ENCODE data around the gene NBL1.

Gene NBL1

DNA sequence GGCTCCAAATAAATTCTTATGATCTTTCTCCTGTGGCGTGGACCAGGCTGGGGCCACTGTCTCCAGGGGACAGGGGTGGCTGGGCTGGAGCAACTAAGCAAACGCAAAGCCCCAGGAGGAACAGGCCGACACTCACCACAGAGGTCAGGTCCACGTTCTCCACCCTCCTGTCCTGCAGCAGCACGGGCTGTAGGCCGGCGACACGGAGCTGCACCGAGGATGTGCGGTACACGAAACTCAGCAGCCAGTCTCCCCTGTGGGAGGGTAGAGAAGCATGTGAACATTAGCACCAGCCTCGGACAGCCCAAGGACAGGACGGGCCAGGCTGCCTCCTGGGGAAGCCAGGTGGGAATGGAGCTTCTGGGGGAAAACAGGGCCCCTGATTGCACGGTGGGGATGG, 50.2 kb downstream of the NBL1 start:
- H3K4me3 ChIP-seq: no peak overlapping the region

DNA sequence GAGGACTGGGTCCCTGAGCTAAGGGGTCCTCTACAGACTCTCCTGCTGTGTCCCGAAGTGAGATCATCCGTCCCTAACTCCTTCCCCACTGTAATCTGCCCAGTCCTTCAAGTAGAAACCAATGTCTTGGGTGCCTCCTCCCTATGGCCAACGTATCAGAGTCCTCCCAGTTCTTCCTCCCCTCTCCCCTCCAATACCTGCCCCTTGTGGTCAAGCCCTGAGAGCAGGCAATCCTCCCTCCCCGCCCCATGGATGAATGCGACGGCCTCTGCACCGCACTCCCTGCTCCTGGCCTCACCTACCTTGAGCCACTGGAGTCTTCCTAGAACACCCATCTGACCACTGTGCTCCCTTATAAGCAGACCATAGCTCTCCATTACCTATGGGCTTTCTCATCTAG, 51.7 kb downstream of the NBL1 start:
- Histone ChIP-seq H3K36me3 (peaks cover 15 to 60% (median 44%) of the 10 kb centered on the region in 11 experiments; a peak in 20 of 22 replicates), H3K4me1 (no peaks in the 10 kb centered on the region), H3K9me3 (replicated peaks in 1 of 11) (peaks cover under 1 to 13% (median 11%) of the 10 kb centered on the region in 11 experiments; a peak in 17 of 22 replicates), H3K27ac (no peak overlapping the region), H4K20me1 (peaks cover 0 to 14% (median 0%) of the 10 kb centered on the region in 11 experiments; a peak in 2 of 22 replicates), H3K4me3 (no peak overlapping the region), H3K4me2 (no peak overlapping the region), H3K27me3 (no peaks in the 10 kb centered on the region), H3K9ac (no peak overlapping the region)
- TF ChIP-seq Cebpa-rat (IDR thresholded peaks at IDR 0.05): no peak

More for the DNA sequence above, 50.2 kb downstream of the NBL1 start:
- Histone ChIP-seq H3K9me3 (replicated peaks in 1 of 11) (peaks cover 15 to 28% (median 26%) of the 10 kb centered on the region in 11 experiments), H3K27me3 (no peaks in the 10 kb centered on the region), H3K27ac (no peak overlapping the region), H4K20me1 (peaks cover 0 to 14% (median 0%) of the 10 kb centered on the region in 11 experiments; a peak in 2 of 22 replicates), H3K4me2 (no peak overlapping the region), H3K9ac (no peak overlapping the region), H3K4me1 (no peaks in the 10 kb centered on the region), H3K36me3 (peaks cover 30 to 69% (median 56%) of the 10 kb centered on the region in 11 experiments)
- no peak for TF ChIP-seq Cebpa-rat (IDR thresholded peaks at IDR 0.05)

GRCh38 chr1:19696820-19697219, 52.7 kb downstream of the NBL1 start:
- Histone ChIP-seq H3K36me3 (peaks cover 5 to 51% (median 37%) of the 10 kb centered on the region in 11 experiments; a peak in 19 of 22 replicates), H3K4me1 (no peaks in the 10 kb centered on the region), H3K4me3 (no peak overlapping the region), H3K27me3 (no peaks in the 10 kb centered on the region), H3K4me2 (no peak overlapping the region), H3K9me3 (replicated peaks in 1 of 11) (peaks cover 0 to 3% (median under 1%) of the 10 kb centered on the region in 11 experiments; a peak in 5 of 22 replicates), H4K20me1 (peaks cover 0 to 14% (median 0%) of the 10 kb centered on the region in 11 experiments; a peak in 2 of 22 replicates), H3K9ac (no peak overlapping the region), H3K27ac (no peak overlapping the region)
- TF ChIP-seq Cebpa-rat (IDR thresholded peaks at IDR 0.05): no peak

DNA sequence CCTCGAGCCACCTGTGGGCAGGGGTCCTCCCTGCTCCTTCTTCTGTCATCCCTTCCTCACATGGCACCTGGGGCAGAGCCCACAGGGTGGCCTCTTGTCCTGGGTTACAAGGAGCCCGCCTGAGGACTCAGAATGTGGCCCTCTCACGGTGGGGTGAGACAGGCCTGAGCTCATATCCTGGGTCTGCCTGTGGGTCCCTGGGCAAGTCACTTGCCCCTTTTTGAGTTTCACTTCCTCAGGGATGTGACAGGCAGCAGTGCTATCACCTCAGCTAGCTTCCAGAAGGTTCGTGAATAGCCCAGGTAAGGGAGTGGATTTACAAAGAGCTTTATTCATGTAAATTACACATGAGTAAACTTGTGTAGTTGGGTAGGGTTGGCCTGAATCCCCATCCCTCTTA, 54.1 kb downstream of the NBL1 start:
- Histone ChIP-seq H3K27ac (no peak overlapping the region), H3K27me3 (no peaks in the 10 kb centered on the region), H3K4me3 (no peak overlapping the region), H3K9me3 (replicated peaks in 1 of 11) (no peaks in the 10 kb centered on the region), H3K9ac (no peak overlapping the region), H3K4me1 (no peaks in the 10 kb centered on the region), H3K36me3 (peaks cover 0 to 38% (median 28%) of the 10 kb centered on the region in 11 experiments; a peak in 11 of 22 replicates), H4K20me1 (peaks cover 0 to 14% (median 0%) of the 10 kb centered on the region in 11 experiments; a peak in 2 of 22 replicates), H3K4me2 (no peak overlapping the region)
- no peak for TF ChIP-seq Cebpa-rat (IDR thresholded peaks at IDR 0.05)

DNA sequence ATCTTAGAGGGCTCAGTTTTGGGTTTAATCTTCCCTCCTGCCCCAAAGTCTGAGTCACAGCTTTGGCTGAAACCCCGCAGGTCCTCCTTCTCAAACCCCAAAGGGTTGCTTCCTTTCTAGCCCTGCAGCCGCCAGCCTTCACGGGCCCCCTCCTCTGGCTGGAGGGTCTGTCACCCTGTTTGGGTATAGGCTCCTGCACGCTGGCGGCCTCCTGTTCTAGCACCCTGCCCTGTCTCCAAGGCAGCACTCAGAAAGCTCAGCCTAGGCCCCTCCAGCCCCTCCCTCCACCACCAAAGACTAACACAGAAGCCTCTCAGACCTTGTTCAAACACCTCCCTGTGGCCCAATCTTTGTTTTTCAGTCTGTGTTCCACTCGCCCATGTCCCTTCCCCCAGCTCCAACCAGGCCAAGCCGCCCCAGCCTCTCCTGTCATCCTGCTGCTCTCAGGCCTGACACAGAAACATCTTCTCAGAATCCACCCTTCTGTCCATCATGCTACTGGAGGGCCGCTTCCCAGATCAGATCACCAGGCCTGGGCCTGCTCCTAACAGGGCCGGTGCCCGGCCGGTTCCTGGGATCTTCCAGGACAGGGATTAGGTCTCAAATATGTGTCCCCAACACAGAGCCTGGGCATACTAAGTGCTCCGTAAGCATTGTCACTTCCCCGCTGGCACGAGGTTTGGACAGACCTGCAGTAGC, 56.1 kb downstream of the NBL1 start:
- no peak overlapping the region for H3K9ac ChIP-seq
- peaks cover 0 to 24% (median 16%) of the 10 kb centered on the region in 11 experiments; a peak in 11 of 22 replicates for H3K36me3 ChIP-seq
- peaks cover 3 to 9% (median 7%) of the 10 kb centered on the region in 10 experiments; a peak in 4 of 20 replicates for H3K4me1 ChIP-seq
- no peak overlapping the region for H3K4me3 ChIP-seq
- H3K27ac ChIP-seq: no peak overlapping the region
- H3K9me3 ChIP-seq (replicated peaks in 1 of 11): no peaks in the 10 kb centered on the region
- peaks cover 0 to 6% (median 0%) of the 10 kb centered on the region in 11 experiments; a peak in 2 of 22 replicates for H4K20me1 ChIP-seq
- no peak overlapping the region for H3K4me2 ChIP-seq
- no peaks in the 10 kb centered on the region for H3K27me3 ChIP-seq
- TF ChIP-seq Cebpa-rat (IDR thresholded peaks at IDR 0.05): no peak

GRCh38 chr1:19703280-19703679, 59.2 kb downstream of the NBL1 start:
- no peak overlapping the region for H3K9ac ChIP-seq
- H3K9me3 ChIP-seq (replicated peaks in 1 of 11): no peaks in the 10 kb centered on the region
- peaks cover 3 to 9% (median 7%) of the 10 kb centered on the region in 10 experiments; a peak in 4 of 20 replicates for H3K4me1 ChIP-seq
- no peak overlapping the region for H3K27ac ChIP-seq
- no peaks in the 10 kb centered on the region for H3K27me3 ChIP-seq
- peaks cover 0 to 6% (median 0%) of the 10 kb centered on the region in 11 experiments; a peak in 1 of 22 replicates for H4K20me1 ChIP-seq
- H3K4me3 ChIP-seq: no peak overlapping the region
- H3K36me3 ChIP-seq: peaks cover 0 to 20% (median 6%) of the 10 kb centered on the region in 11 experiments; a peak in 10 of 22 replicates
- no peak for TF ChIP-seq Cebpa-rat (IDR thresholded peaks at IDR 0.05)
- H3K4me2 ChIP-seq: no peak overlapping the region

DNA sequence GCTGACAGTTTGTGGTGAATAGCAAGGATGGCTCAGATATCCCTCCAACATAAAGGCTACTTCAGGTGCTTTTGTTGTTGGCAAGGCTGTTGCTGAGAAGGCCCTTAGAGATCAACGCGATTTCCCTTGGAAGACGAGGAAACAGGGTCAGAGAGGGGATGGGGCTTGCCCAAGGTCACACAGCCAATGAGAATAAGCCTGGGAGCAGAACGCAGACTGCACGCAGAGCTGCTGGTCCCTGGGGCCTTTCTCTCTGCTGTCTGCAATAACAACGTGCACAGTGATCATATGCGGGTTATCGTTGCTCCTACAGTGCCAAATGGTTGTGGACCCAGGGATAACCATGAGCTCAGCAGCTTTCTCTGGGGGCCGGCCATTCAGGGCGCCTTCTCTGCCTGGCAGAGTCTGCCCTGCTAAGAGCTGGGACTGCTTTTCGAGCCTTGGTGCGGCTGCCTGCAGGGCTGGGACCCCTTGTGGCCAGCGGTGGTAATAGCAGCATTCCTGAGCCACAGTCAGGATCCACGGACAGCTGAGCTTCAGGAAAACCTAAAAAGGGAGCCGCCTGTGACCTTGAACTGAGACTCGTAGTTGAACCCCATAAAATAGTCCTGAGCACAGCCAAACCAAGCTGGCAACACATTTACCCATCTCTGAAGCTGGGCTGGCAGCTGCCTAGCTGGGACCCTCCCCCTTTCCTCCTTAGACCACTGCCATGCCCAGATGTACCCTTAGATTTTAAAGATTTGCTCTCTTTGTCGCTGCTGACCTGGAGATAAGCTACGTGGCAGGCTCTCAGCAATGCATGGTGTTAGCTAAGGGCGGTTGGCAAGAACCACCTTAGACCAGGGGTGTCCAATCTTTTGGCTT, 60.4 kb downstream of the NBL1 start:
- H3K27me3 ChIP-seq: no peaks in the 10 kb centered on the region
- no peak overlapping the region for H3K4me3 ChIP-seq
- H3K4me2 ChIP-seq: peak overlapping the region in 3 of 11 experiments; percentile 2 to 9 (median 7); a peak in 3 of 22 replicates
- H3K9ac ChIP-seq: no peak overlapping the region
- H3K9me3 ChIP-seq (replicated peaks in 1 of 11): no peaks in the 10 kb centered on the region
- peaks cover 3 to 9% (median 7%) of the 10 kb centered on the region in 10 experiments; a peak in 4 of 20 replicates for H3K4me1 ChIP-seq
- no peak for TF ChIP-seq Cebpa-rat (IDR thresholded peaks at IDR 0.05)
- H4K20me1 ChIP-seq: peaks cover 0 to 6% (median 0%) of the 10 kb centered on the region in 11 experiments; a peak in 1 of 22 replicates
- peaks cover 0 to 20% (median 6%) of the 10 kb centered on the region in 11 experiments; a peak in 8 of 22 replicates for H3K36me3 ChIP-seq
- no peak overlapping the region for H3K27ac ChIP-seq

GRCh38 chr1:19705464-19705863, 61.4 kb downstream of the NBL1 start:
- Histone ChIP-seq H3K9me3 (replicated peaks in 1 of 11) (no peaks in the 10 kb centered on the region), H3K36me3 (peaks cover 0 to 11% (median 5%) of the 10 kb centered on the region in 11 experiments; a peak in 8 of 22 replicates), H3K9ac (no peak overlapping the region), H3K27ac (no peak overlapping the region), H3K27me3 (no peaks in the 10 kb centered on the region), H4K20me1 (peaks cover 0 to 6% (median 0%) of the 10 kb centered on the region in 11 experiments; a peak in 1 of 22 replicates), H3K4me3 (no peak overlapping the region), H3K4me1 (peaks cover 8 to 12% (median 9%) of the 10 kb centered on the region in 10 experiments; a peak in 19 of 20 replicates), H3K4me2 (no peak overlapping the region)
- no peak for TF ChIP-seq Cebpa-rat (IDR thresholded peaks at IDR 0.05)

All from BLaER1 treated with 17β-estradiol and CSF1 and Interleukin-3, amounts not matched to agents 10 nM and 100 nM (cell line).